H1 (cell line): Measurements from ENCODE around the gene PGM2L1. TPM values are rescaled to one million over a fixed set of nuclear protein-coding genes. Genes with fewer than 3 reads are reported as not detected.

Experiments used
- CTCF ChIA-PET: fragments of 300-600 bp; sonication (Branson Sonifier 250); formaldehyde crosslinking; loops from one replicate; lab custom pipeline; 2021; ENCODE audit not compliant: partially characterized antibody; lab: Charles Lee
- POLR2A ChIA-PET: fragments of 300-600 bp; sonication (Branson Sonifier 250); formaldehyde crosslinking; loops from one replicate; lab custom pipeline; 2021; ENCODE audit warnings: inconsistent platforms; ENCODE audit not compliant: partially characterized antibody; lab: Charles Lee
- DNase-seq, 2 experiments: peaks; one replicate each; pipeline versions ENCODE4 v3.0.0 to v3.0.0-alpha.2; 2010 to 2022; ENCODE audit warnings: low spot score in 2 of 2, low read depth in 1 of 2, mixed read lengths in 1 of 2
- FAIRE-seq: peaks from 2 replicates; lab custom pipeline; 2011; peaks lifted over from hg19 to GRCh38; lab: Jason Lieb, UNC
- H2AFZ ChIP-seq: 2 replicates; pipeline ENCODE4 v1.8.1; 2012; ENCODE audit warnings: low read length, inconsistent platforms
- H2AK5ac ChIP-seq: 2 replicates; pipeline ENCODE4 v1.6.1; 2013; ENCODE audit warnings: low read depth, low read length
- H2BK120ac ChIP-seq: replicated peaks from 2 replicates; pipeline ENCODE3; 2013; ENCODE audit warnings: low read depth, low read length, inconsistent platforms
- H2BK12ac ChIP-seq: 2 replicates; pipeline ENCODE4 v1.6.1; 2013; ENCODE audit warnings: low read depth, low read length
- H2BK15ac ChIP-seq: 2 replicates; pipeline ENCODE4 v1.6.1; 2013; ENCODE audit warnings: low read length
- H2BK20ac ChIP-seq: 2 replicates; pipeline ENCODE4 v1.6.1; 2013; ENCODE audit warnings: low read length
- H2BK5ac ChIP-seq: 2 replicates; pipeline ENCODE4 v1.6.1; 2013; ENCODE audit warnings: low read depth, low read length
- H3K14ac ChIP-seq: 2 replicates; pipeline ENCODE4 v1.6.1; 2013; ENCODE audit warnings: inconsistent platforms; ENCODE audit not compliant: insufficient read length
- H3K18ac ChIP-seq: 2 replicates; pipeline ENCODE4 v1.6.1; 2013; ENCODE audit warnings: low read length; ENCODE audit errors: extremely low read depth
- H3K23ac ChIP-seq: 2 replicates; pipeline ENCODE4 v1.6.1; 2013; ENCODE audit warnings: inconsistent platforms; ENCODE audit not compliant: insufficient read length
- H3K23me2 ChIP-seq: 2 replicates; pipeline ENCODE4 v1.6.1; 2013; ENCODE audit warnings: low read depth, low read length
- H3K27ac ChIP-seq: 2 replicates; pipeline ENCODE4 v1.6.1; 2011; ENCODE audit warnings: low read depth, low read length, inconsistent platforms
- H3K27me3 ChIP-seq, 4 experiments: replicated peaks in 1 of 4; 1 replicate in 1 of 4; 2 replicates in 3 of 4; pipeline versions ENCODE4 v1.6.1 to v1.8.1; 2011 to 2013; ENCODE audit warnings: low read length in 3 of 4, mild to moderate bottlenecking in 3 of 4, inconsistent platforms in 2 of 4, mixed read lengths in 2 of 4, moderate library complexity in 1 of 4; ENCODE audit not compliant: control insufficient read depth in 3 of 4, insufficient read depth in 3 of 4; ENCODE audit errors: extremely low read depth in 1 of 4
- H3K36me3 ChIP-seq, 4 experiments: 2 replicates each; pipeline versions ENCODE4 v1.6.1 to v1.8.1; 2011 to 2013; ENCODE audit warnings: mild to moderate bottlenecking in 4 of 4, low read length in 3 of 4, moderate library complexity in 2 of 4, control low read depth in 1 of 4, inconsistent platforms in 1 of 4; ENCODE audit not compliant: insufficient read depth in 4 of 4, control insufficient read depth in 2 of 4
- H3K4ac ChIP-seq: replicated peaks from 2 replicates; pipeline ENCODE3; 2013; ENCODE audit warnings: low read length, low read depth, mixed read lengths, inconsistent platforms; ENCODE audit not compliant: insufficient read length
- H3K4me1 ChIP-seq, 4 experiments: replicated peaks in 1 of 4; 1 replicate in 1 of 4; 2 replicates in 3 of 4; pipeline versions ENCODE4 v1.6.1 to v1.8.1; 2011 to 2013; ENCODE audit warnings: low read length in 3 of 4, inconsistent platforms in 2 of 4, mixed read lengths in 1 of 4; ENCODE audit not compliant: insufficient read depth in 4 of 4, control insufficient read depth in 3 of 4
- H3K4me2 ChIP-seq, 2 experiments: 2 replicates each; pipeline versions ENCODE4 v1.6.1 to v1.8.1; 2011 to 2013; ENCODE audit warnings: low read depth in 2 of 2, low read length in 2 of 2, control low read depth in 1 of 2, inconsistent platforms in 1 of 2, mild to moderate bottlenecking in 1 of 2; ENCODE audit not compliant: insufficient read depth in 1 of 2
- H3K4me3 ChIP-seq, 4 experiments: fragments of 200-600, 300-600 bp in 1 of 4; sonication (generic), shearing (Covaris generic), sonication (Bioruptor Twin) in 1 of 4; 2 replicates each; pipeline versions ENCODE4 v1.5.1 to v1.8.1; 2011 to 2016; ENCODE audit warnings: low read length in 4 of 4, low read depth in 3 of 4, control low read depth in 2 of 4, inconsistent platforms in 2 of 4, mild to moderate bottlenecking in 2 of 4, mixed read lengths in 1 of 4, moderate library complexity in 1 of 4; ENCODE audit not compliant: insufficient read depth in 2 of 4; ENCODE audit errors: extremely low read depth in 1 of 4
- H3K56ac ChIP-seq: replicated peaks from 2 replicates; pipeline ENCODE3; 2013; ENCODE audit warnings: low read depth, mild to moderate bottlenecking, mixed read lengths, low read length, inconsistent platforms; ENCODE audit not compliant: insufficient read length
- H3K79me1 ChIP-seq: 2 replicates; pipeline ENCODE4 v1.6.1; 2013; ENCODE audit warnings: low read depth, low read length, control low read depth
- H3K79me2 ChIP-seq, 2 experiments: 2 replicates each; pipeline versions ENCODE4 v1.6.1 to v1.8.1; 2012 to 2013; ENCODE audit warnings: low read length in 2 of 2, mild to moderate bottlenecking in 2 of 2, inconsistent platforms in 1 of 2; ENCODE audit not compliant: insufficient read depth in 2 of 2, control insufficient read depth in 1 of 2
- H3K9ac ChIP-seq, 4 experiments: replicated peaks in 1 of 4; 1 replicate in 1 of 4; 2 replicates in 3 of 4; pipeline versions ENCODE4 v1.6.1 to v1.8.1; 2011 to 2013; ENCODE audit warnings: low read depth in 3 of 4, low read length in 3 of 4, control low read depth in 2 of 4, mild to moderate bottlenecking in 2 of 4, moderate library complexity in 2 of 4, inconsistent platforms in 1 of 4; ENCODE audit errors: extremely low read depth in 1 of 4
- H3K9me3 ChIP-seq, 2 experiments: 2 replicates each; pipeline versions ENCODE4 v1.6.1 to v1.8.1; 2012 to 2013; ENCODE audit warnings: mild to moderate bottlenecking in 2 of 2, moderate library complexity in 2 of 2, control low read depth in 1 of 2, inconsistent platforms in 1 of 2, low read depth in 1 of 2, low read length in 1 of 2, mixed read lengths in 1 of 2; ENCODE audit not compliant: insufficient read depth in 2 of 2
- H4K20me1 ChIP-seq, 2 experiments: replicated peaks in 1 of 2; 2 replicates each; pipeline versions ENCODE3 to v1.8.1; 2011 to 2013; ENCODE audit warnings: inconsistent platforms in 2 of 2, low read length in 2 of 2, mild to moderate bottlenecking in 1 of 2; ENCODE audit not compliant: insufficient read depth in 2 of 2, control insufficient read depth in 1 of 2
- H4K5ac ChIP-seq: 2 replicates; pipeline ENCODE4 v1.6.1; 2013; ENCODE audit warnings: low read length, low read depth, mixed read lengths, inconsistent platforms; ENCODE audit not compliant: insufficient read length
- H4K8ac ChIP-seq: 2 replicates; pipeline ENCODE4 v1.8.0; 2013; ENCODE audit warnings: mild to moderate bottlenecking, moderate library complexity, low read length, inconsistent platforms; ENCODE audit not compliant: insufficient read depth; ENCODE audit errors: extremely low read depth
- H4K91ac ChIP-seq: replicated peaks from 2 replicates; pipeline ENCODE3; 2013; ENCODE audit warnings: low read length, mixed read lengths, inconsistent platforms; ENCODE audit not compliant: insufficient read length
- BRCA1 ChIP-seq: IDR thresholded peaks from 2 replicates; pipeline ENCODE4 v1.6.1; 2012; ENCODE audit warnings: low read depth, low read length, improper control_type of control experiment
- E2F6 ChIP-seq: IDR thresholded peaks from 2 replicates; pipeline ENCODE4 v1.6.1; 2012; ENCODE audit warnings: inconsistent platforms
- EZH2 ChIP-seq: fragments of 200-600 bp; sonication (generic); IDR thresholded peaks from 2 replicates; pipeline ENCODE4 v1.7.1; 2012; ENCODE audit warnings: low read depth, mild to moderate bottlenecking, moderate library complexity, low read length, inconsistent platforms; ENCODE audit not compliant: severe bottlenecking
- FOSL1 ChIP-seq: IDR thresholded peaks from 2 replicates; pipeline ENCODE4 v1.6.1; 2011; ENCODE audit warnings: mild to moderate bottlenecking, low read depth, low read length, moderate library complexity; ENCODE audit not compliant: insufficient read depth
- GABPA ChIP-seq: IDR thresholded peaks from 2 replicates; pipeline ENCODE4 v1.6.1; 2011; ENCODE audit warnings: mild to moderate bottlenecking, low read length, moderate library complexity, borderline replicate concordance; ENCODE audit not compliant: insufficient read depth
- NANOG ChIP-seq: IDR thresholded peaks from 2 replicates; pipeline ENCODE4 v1.6.1; 2011; ENCODE audit warnings: low read length, low read depth, mild to moderate bottlenecking, inconsistent platforms; ENCODE audit not compliant: insufficient read depth, poor library complexity, severe bottlenecking
- NRF1 ChIP-seq: IDR thresholded peaks from 2 replicates; pipeline ENCODE4 v1.6.1; 2011; ENCODE audit warnings: mild to moderate bottlenecking, low read depth, low read length, improper control_type of control experiment
- RAD21 ChIP-seq, 2 experiments: IDR thresholded peaks in 1 of 2; conservative IDR thresholded peaks in 1 of 2; 2 replicates each; pipeline ENCODE4 v1.6.1; 2011; ENCODE audit warnings: low read depth in 2 of 2, low read length in 2 of 2, improper control_type of control experiment in 1 of 2, inconsistent platforms in 1 of 2, mild to moderate bottlenecking in 1 of 2, moderate library complexity in 1 of 2
- RXRA ChIP-seq: IDR thresholded peaks from 2 replicates; pipeline ENCODE4 v1.6.1; 2011; ENCODE audit warnings: low read depth, mild to moderate bottlenecking, low read length, moderate library complexity; ENCODE audit not compliant: insufficient read depth
- SIX5 ChIP-seq: IDR thresholded peaks from 2 replicates; pipeline ENCODE4 v1.6.1; 2011; ENCODE audit warnings: mild to moderate bottlenecking, low read depth, low read length
- SP2 ChIP-seq: IDR thresholded peaks from 2 replicates; pipeline ENCODE4 v1.6.1; 2012; ENCODE audit warnings: mild to moderate bottlenecking, low read length, inconsistent platforms
- SRF ChIP-seq: IDR thresholded peaks from 2 replicates; pipeline ENCODE4 v1.6.1; 2011; ENCODE audit warnings: mild to moderate bottlenecking, low read depth, low read length, moderate library complexity
- TEAD4 ChIP-seq: IDR thresholded peaks from 2 replicates; pipeline ENCODE4 v1.6.1; 2012; ENCODE audit warnings: low read depth, low read length, inconsistent platforms, mixed read lengths
- WGBS, 2 experiments: shearing (Covaris generic) in 1 of 2; methylation state at CpG; one replicate each; pipeline versions ENCODE4 v1.1.6 to v1.1.7; 2013 to 2015; ENCODE audit warnings: low lambda C conversion rate in 2 of 2, mixed read lengths in 2 of 2, inconsistent platforms in 1 of 2, low coverage in 1 of 2, missing lambda C conversion rate in 1 of 2; ENCODE audit not compliant: insufficient replicate concordance in 2 of 2, insufficient coverage in 1 of 2, insufficient read length in 1 of 2; ENCODE audit errors: extremely low coverage in 1 of 2, missing lambda C conversion rate in 1 of 2; 5-methylcytosine and 5-hydroxymethylcytosine counted together
- polyA plus RNA-seq, 7 experiments: library from polyadenylated mRNA; depleted of rRNA in 3 of 7; stranded (reverse) in 5 of 7; unstranded in 2 of 7; fragments of >200 nt in 5 of 7; fragments of 200-250 nt in 2 of 7; gene quantifications; 1 replicate in 5 of 7; 2 replicates in 1 of 7; 4 replicates in 1 of 7; pipeline versions ENCODE4 v1.2.1 to v1.2.3, GENCODE V29; 2011 to 2013; ENCODE audit warnings: missing spikeins in 2 of 7, mixed read lengths in 2 of 7
- total RNA-seq: library from RNA; stranded (reverse); fragmentation: NEBNext Ultra II Directional; extraction: Animal tissue kit (Norgen Biotek cat#: 25700); gene quantifications from 2 replicates; pipeline ENCODE4 v1.2.1, GENCODE V29; 2021

PGM2L1 gene
- total and polyA plus RNA-seq, 2 of the 8 experiments (the other 6 are each of a cell fraction or from before 2014, with no cell fraction given), result 5.0 to 42.7 TPM

GRCh38 chr11:74367881-74368280, 30.4 kb downstream of the PGM2L1 start:
- H3K4ac ChIP-seq, result no peak overlapping the region
- no peak overlapping the region for H2AFZ ChIP-seq
- H2BK12ac ChIP-seq, result no peak overlapping the region
- peaks cover 4% of the 10 kb centered on the region; the same call in 1 of the 2 replicates for H3K23me2 ChIP-seq
- H2BK120ac ChIP-seq, result no peak overlapping the region
- no peak overlapping the region for H2BK20ac ChIP-seq
- H3K79me2 ChIP-seq, result no peaks in the 10 kb centered on the region
- H3K4me3 ChIP-seq, result no peak overlapping the region
- ChIA-PET POLR2A (no interaction called here), CTCF (interaction anchor here (0.7 kb wide), 1 partner anchor 23 kb away, joined by 4 read pairs; no protein-coding TSS in a partner anchor)
- no peak for DNase-seq
- no peak for FAIRE-seq
- no peak overlapping the region for H3K27ac ChIP-seq
- H3K23ac ChIP-seq, result no peak overlapping the region
- peaks cover 0 to 11% (median 3%) of the 10 kb centered on the region in 4 experiments; a peak in 5 of 8 replicates for H3K36me3 ChIP-seq
- no peak overlapping the region for H2AK5ac ChIP-seq
- H3K56ac ChIP-seq, result no peak overlapping the region
- H3K27me3 ChIP-seq, result no peaks in the 10 kb centered on the region
- no peaks in the 10 kb centered on the region for H4K20me1 ChIP-seq
- H3K18ac ChIP-seq, result no peak overlapping the region
- WGBS, 2 experiments, result 94 to 100% methylated on average over 1 to 5 of the region's 5 CpGs
- H3K9ac ChIP-seq, result no peak overlapping the region
- no peak overlapping the region for H4K8ac ChIP-seq
- H3K9me3 ChIP-seq, result no peaks in the 10 kb centered on the region
- H4K5ac ChIP-seq, result no peak overlapping the region
- H4K91ac ChIP-seq, result no peak overlapping the region
- no peak overlapping the region for H2BK5ac ChIP-seq
- no peaks in the 10 kb centered on the region for H3K79me1 ChIP-seq
- no peaks in the 10 kb centered on the region for H3K4me1 ChIP-seq
- H3K14ac ChIP-seq, result no peak overlapping the region
- H3K4me2 ChIP-seq, result no peak overlapping the region
- H2BK15ac ChIP-seq, result no peak overlapping the region
- TF ChIP-seq SIX5, result no peak
- TF ChIP-seq RXRA, result no peak
- TF ChIP-seq EZH2, result no peak
- no peak for TF ChIP-seq RAD21 (IDR thresholded peaks at IDR 0.05 in 1 of 2, conservative IDR thresholded peaks at IDR 0.05 in 1 of 2; ENCODE audit: low read depth in 2 of 2, low read length in 2 of 2)
- TF ChIP-seq FOSL1, result no peak
- no peak for TF ChIP-seq NANOG
- no peak for TF ChIP-seq SP2
- no peak for TF ChIP-seq NRF1
- TF ChIP-seq TEAD4, result no peak
- no peak for TF ChIP-seq E2F6
- no peak for TF ChIP-seq BRCA1
- no peak for TF ChIP-seq GABPA
- no peak for TF ChIP-seq SRF
